ENCODE data around the gene CCDC188. TPM values are rescaled to one million over a fixed set of nuclear protein-coding genes. Genes with fewer than 3 reads are reported as not detected.

Gene CCDC188
- total RNA-seq, 2 donors from 2014 or later, result 0.22 to 0.32 TPM

DNA sequence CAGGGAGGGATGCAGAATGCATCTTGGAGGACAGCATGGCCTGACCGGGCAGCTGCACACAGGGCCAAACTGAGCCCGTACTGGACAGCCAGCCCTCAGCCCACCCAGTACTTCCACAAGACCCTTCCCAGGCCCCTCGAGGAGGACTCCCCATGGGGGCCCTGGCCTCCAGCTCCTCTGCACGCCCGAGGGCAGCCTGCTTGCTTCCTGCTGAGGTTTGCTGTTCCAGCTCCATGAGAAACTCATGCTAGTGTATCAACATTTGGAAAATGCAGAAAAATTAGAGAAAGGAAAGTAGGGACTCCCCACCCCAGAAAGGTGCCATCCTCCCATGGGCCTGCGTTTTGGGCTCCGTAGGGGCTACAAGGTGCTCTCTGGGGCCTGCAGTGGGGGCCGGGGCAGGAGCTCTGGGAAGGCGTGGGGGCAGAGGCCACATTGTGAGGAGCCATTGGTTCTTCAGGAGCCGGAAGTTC is 21.3 kb upstream of the CCDC188 start:
- H3K27me3 ChIP-seq, result no peaks in the 10 kb centered on the region
- H3K4me3 ChIP-seq, result no peak overlapping the region
- no peak for DNase-seq
- no peak for TF ChIP-seq CTCF (IDR thresholded peaks at IDR 0.05)
- no peak overlapping the region for H3K9ac ChIP-seq (ENCODE audit: low read depth in 2 of 2, low read length in 2 of 2)
- H3K36me3 ChIP-seq, result no peaks in the 10 kb centered on the region
- no peak overlapping the region for H3K27ac ChIP-seq
- H3K9me3 ChIP-seq, result no peaks in the 10 kb centered on the region
- no peaks in the 10 kb centered on the region for H3K4me1 ChIP-seq
- intact Hi-C loops (cut with DNase I), result no loop called here

DNA sequence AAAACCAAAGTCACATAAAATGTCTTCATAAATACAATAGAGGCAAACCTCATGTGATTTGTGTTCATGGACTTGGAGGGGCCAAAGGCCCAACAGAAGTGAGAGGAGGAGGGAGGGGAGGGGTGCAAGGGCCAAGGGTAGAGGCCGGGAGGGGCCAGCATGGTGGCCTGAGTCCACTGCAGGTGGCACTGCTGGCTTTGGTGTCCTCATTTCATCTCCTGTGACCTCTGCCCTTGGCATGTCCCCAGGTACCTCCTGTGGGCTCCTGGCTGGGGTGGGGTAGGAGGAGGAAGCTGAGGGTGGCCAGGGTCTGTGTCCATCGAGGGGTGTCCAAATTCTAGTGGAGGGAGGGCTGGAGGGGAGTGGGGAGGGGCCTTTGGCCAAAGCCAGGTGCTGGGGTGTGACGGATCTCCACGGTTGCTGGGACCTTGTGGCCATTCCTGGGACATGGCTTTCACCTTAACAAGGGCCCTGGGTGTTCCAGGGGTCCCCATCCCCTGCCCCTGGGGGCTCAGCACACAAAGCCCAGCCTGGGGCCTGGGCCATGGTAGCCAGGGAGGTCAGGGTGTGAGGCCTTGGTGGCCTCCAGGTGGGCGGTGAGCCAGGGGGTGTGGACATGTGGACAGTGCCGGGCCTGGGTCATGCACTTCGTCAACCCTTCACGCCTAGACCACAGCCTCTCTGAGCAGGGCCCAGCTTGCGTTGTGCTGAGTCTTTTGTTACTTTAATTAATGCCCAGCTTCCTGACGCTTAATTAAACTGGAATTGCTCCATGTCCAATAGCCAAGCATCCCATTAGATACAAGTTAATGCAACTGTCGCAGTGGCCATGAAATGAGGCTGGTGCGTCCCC is 20.7 kb upstream of the CCDC188 start:
- intact Hi-C loops (cut with DNase I), result no loop called here
- no peak for TF ChIP-seq CTCF (IDR thresholded peaks at IDR 0.05)
- H3K9me3 ChIP-seq, result no peaks in the 10 kb centered on the region
- no peaks in the 10 kb centered on the region for H3K27me3 ChIP-seq
- no peak overlapping the region for H3K9ac ChIP-seq (ENCODE audit: low read depth in 2 of 2, low read length in 2 of 2)
- no peaks in the 10 kb centered on the region for H3K36me3 ChIP-seq
- no peak overlapping the region for H3K4me3 ChIP-seq
- no peaks in the 10 kb centered on the region for H3K4me1 ChIP-seq
- no peak for DNase-seq
- no peak overlapping the region for H3K27ac ChIP-seq

GRCh38 chr22:20170170-20170569 is 19.3 kb upstream of the CCDC188 start:
- H3K4me1 ChIP-seq, result no peaks in the 10 kb centered on the region
- no peak for DNase-seq
- H3K36me3 ChIP-seq, result no peaks in the 10 kb centered on the region
- no peaks in the 10 kb centered on the region for H3K27me3 ChIP-seq
- no peak overlapping the region for H3K9ac ChIP-seq (ENCODE audit: low read depth in 2 of 2, low read length in 2 of 2)
- no peaks in the 10 kb centered on the region for H3K9me3 ChIP-seq
- H3K27ac ChIP-seq, result no peak overlapping the region
- intact Hi-C loops (cut with DNase I), result no loop called here
- TF ChIP-seq CTCF (IDR thresholded peaks at IDR 0.05), result no peak
- H3K4me3 ChIP-seq, result no peak overlapping the region

DNA sequence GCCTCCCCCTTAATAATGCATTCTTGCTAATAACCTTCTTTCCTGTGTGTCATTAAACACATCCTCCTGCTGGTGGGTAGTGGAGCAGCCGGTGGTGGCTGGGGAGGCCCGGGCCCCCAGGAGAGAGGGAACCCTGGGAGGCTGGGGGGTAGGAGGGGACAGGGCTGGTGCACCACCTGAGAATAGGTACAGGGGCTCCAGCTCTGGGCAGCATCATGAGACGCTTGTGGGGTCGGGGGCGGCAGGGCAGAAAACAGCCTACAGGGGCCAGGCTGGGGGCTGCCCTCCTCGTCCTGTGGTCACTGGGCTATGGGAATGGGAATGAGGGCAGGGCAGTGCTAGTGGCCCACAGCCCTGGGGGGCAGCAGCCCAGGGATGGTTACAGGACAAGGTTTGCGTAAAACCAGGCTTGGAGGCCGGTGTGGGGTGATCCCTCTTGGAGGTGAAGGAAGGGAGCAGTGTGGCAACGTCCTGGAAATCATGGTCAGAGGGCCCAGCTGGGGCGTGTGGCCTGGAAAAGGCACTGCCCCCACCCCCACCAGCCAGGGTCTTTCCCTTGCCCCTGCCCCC is 18.5 kb upstream of the CCDC188 start:
- Histone ChIP-seq H3K9me3 (no peaks in the 10 kb centered on the region), H3K27ac (no peak overlapping the region), H3K4me1 (no peaks in the 10 kb centered on the region), H3K36me3 (no peaks in the 10 kb centered on the region), H3K4me3 (no peak overlapping the region), H3K9ac (ENCODE audit: low read depth in 2 of 2, low read length in 2 of 2) (no peak overlapping the region), H3K27me3 (no peaks in the 10 kb centered on the region)
- intact Hi-C loops (cut with DNase I), result no loop called here
- no peak for DNase-seq
- no peak for TF ChIP-seq CTCF (IDR thresholded peaks at IDR 0.05)

- no peak overlapping the region for H3K9ac ChIP-seq (ENCODE audit: low read depth in 2 of 2, low read length in 2 of 2)
- TF ChIP-seq CTCF (IDR thresholded peaks at IDR 0.05), result no peak
- no peak overlapping the region for H3K27ac ChIP-seq
- no peaks in the 10 kb centered on the region for H3K36me3 ChIP-seq
- no peak for DNase-seq
- H3K4me3 ChIP-seq, result no peak overlapping the region
- H3K4me1 ChIP-seq, result no peaks in the 10 kb centered on the region
- H3K9me3 ChIP-seq, result no peaks in the 10 kb centered on the region
- intact Hi-C loops (cut with DNase I), result no loop called here
- no peaks in the 10 kb centered on the region for H3K27me3 ChIP-seq
Measured at GRCh38 chr22:20167643-20168322, 16.9 kb upstream of the CCDC188 start.
